Panc1 (cell line): ENCODE measurements around the gene WNK3.

Source experiments
- SIN3A ChIP-seq: IDR thresholded peaks from 2 replicates; pipeline ENCODE4 v1.6.1; 2012; ENCODE audit warnings: low read depth, mild to moderate bottlenecking, low read length, moderate library complexity, borderline replicate concordance; ENCODE audit not compliant: insufficient read depth
- TF ChIP-seq, protein P1 (sequence below): fragments of 450-650 bp; IDR thresholded peaks from 2 replicates; pipeline ENCODE4 v1.5.1; 2017; ENCODE audit warnings: mild to moderate bottlenecking
- TF ChIP-seq, protein P2 (sequence below), 2 experiments: IDR thresholded peaks; 2 replicates each; pipeline ENCODE4 v1.6.1; 2011 to 2012; ENCODE audit warnings: low read depth in 2 of 2, control low read depth in 1 of 2, low read length in 1 of 2, mild to moderate bottlenecking in 1 of 2, moderate library complexity in 1 of 2; ENCODE audit not compliant: insufficient read depth in 1 of 2

DNA sequence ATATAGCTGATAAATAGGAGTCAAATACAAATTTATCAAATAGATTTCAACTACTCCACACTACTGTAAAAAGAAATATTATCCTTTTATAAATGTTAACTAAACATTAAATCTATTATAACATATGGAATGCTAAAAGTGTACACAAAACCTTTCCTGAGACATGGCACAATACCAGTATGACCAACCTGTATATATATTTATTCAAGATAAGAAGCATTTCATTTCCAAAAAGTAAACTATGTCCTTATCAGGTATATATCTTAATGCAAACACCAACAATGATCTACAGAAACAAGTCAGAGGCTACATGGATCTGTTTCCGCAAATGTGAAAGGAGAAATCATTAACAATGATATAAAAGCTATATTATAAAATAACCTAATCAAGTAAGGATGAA is 37.8 kb downstream of the WNK3 start:
- TF ChIP-seq, protein P1, sequence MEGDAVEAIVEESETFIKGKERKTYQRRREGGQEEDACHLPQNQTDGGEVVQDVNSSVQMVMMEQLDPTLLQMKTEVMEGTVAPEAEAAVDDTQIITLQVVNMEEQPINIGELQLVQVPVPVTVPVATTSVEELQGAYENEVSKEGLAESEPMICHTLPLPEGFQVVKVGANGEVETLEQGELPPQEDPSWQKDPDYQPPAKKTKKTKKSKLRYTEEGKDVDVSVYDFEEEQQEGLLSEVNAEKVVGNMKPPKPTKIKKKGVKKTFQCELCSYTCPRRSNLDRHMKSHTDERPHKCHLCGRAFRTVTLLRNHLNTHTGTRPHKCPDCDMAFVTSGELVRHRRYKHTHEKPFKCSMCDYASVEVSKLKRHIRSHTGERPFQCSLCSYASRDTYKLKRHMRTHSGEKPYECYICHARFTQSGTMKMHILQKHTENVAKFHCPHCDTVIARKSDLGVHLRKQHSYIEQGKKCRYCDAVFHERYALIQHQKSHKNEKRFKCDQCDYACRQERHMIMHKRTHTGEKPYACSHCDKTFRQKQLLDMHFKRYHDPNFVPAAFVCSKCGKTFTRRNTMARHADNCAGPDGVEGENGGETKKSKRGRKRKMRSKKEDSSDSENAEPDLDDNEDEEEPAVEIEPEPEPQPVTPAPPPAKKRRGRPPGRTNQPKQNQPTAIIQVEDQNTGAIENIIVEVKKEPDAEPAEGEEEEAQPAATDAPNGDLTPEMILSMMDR, result no peak
- TF ChIP-seq, protein P2, sequence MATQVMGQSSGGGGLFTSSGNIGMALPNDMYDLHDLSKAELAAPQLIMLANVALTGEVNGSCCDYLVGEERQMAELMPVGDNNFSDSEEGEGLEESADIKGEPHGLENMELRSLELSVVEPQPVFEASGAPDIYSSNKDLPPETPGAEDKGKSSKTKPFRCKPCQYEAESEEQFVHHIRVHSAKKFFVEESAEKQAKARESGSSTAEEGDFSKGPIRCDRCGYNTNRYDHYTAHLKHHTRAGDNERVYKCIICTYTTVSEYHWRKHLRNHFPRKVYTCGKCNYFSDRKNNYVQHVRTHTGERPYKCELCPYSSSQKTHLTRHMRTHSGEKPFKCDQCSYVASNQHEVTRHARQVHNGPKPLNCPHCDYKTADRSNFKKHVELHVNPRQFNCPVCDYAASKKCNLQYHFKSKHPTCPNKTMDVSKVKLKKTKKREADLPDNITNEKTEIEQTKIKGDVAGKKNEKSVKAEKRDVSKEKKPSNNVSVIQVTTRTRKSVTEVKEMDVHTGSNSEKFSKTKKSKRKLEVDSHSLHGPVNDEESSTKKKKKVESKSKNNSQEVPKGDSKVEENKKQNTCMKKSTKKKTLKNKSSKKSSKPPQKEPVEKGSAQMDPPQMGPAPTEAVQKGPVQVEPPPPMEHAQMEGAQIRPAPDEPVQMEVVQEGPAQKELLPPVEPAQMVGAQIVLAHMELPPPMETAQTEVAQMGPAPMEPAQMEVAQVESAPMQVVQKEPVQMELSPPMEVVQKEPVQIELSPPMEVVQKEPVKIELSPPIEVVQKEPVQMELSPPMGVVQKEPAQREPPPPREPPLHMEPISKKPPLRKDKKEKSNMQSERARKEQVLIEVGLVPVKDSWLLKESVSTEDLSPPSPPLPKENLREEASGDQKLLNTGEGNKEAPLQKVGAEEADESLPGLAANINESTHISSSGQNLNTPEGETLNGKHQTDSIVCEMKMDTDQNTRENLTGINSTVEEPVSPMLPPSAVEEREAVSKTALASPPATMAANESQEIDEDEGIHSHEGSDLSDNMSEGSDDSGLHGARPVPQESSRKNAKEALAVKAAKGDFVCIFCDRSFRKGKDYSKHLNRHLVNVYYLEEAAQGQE (IDR thresholded peaks at IDR 0.05; ENCODE audit: insufficient read depth in 1 of 2, low read depth in 2 of 2, low read length in 1 of 2), result no peak
- no peak for TF ChIP-seq SIN3A
